ENCODE measurements around the gene RNF157. TPM values are rescaled to one million over a fixed set of nuclear protein-coding genes. Genes with fewer than 3 reads are reported as not detected.

RNF157 gene
- total RNA-seq: 0.15 and 0.65 TPM in 2 replicates

GRCh38 chr17:76240461-76241203 lies at the start of gene RNF157:
Gene RNF157 (minus strand): TSS chr17:76240493. CDS start chr17:76240240, 253 bp downstream.

GRCh38 chr17:76264755-76265623 lies 24.7 kb upstream of the RNF157 start, which contains the start of gene UBALD2:
Gene UBALD2 (plus strand): TSS chr17:76265348. CDS start chr17:76265506, 158 bp downstream.

GRCh38 chr17:76141212-76142038 lies 98.9 kb downstream of the RNF157 start, which contains the start of gene FOXJ1:
Gene FOXJ1 (minus strand): TSS chr17:76141245. CDS start chr17:76140395, 850 bp downstream.

GRCh38 chr17:76103274-76104139 lies 136.8 kb downstream of the RNF157 start, which contains the start of gene EXOC7:
Gene EXOC7 (minus strand): TSS chr17:76103787. CDS start chr17:76103692, 95 bp downstream.

Other genes starting within 250 kb of the RNF157 start
- gene CDK3, start 239.6 kb downstream of the RNF157 start, total RNA-seq: 0.46 TPM in 1 of 2 replicates, not detected in the other
- gene EVPL, start 213.2 kb downstream of the RNF157 start, total RNA-seq: under 0.01 TPM in 1 of 2 replicates, not detected in the other
- gene SRP68, start 168.0 kb downstream of the RNF157 start, total RNA-seq: 29.9 and 32.8 TPM in 2 replicates
- gene GALR2, start 165.7 kb downstream of the RNF157 start, total RNA-seq: not detected in 2 replicates
- not detected in 2 replicates for gene ZACN, start 161.3 kb downstream of the RNF157 start, total RNA-seq
- gene EXOC7, start 136.7 kb downstream of the RNF157 start, total RNA-seq: 53.6 and 78.1 TPM in 2 replicates
- not detected in 2 replicates for gene FOXJ1, start 99.2 kb downstream of the RNF157 start, total RNA-seq
- 4.0 and 6.2 TPM in 2 replicates for gene UBALD2, start 24.9 kb upstream of the RNF157 start, total RNA-seq
- gene QRICH2, start 67.8 kb upstream of the RNF157 start, total RNA-seq: 1.9 and 2.7 TPM in 2 replicates
- 38.8 and 47.7 TPM in 2 replicates for gene PRPSAP1, start 113.4 kb upstream of the RNF157 start, total RNA-seq
- gene SPHK1, start 144.1 kb upstream of the RNF157 start, total RNA-seq: 30.5 and 148 TPM in 2 replicates
- gene UBE2O, start 212.7 kb upstream of the RNF157 start, total RNA-seq: 13.7 and 18.5 TPM in 2 replicates
- not detected in 2 replicates for gene AANAT, start 227.1 kb upstream of the RNF157 start, total RNA-seq